Airway epithelial cell (primary cell): ENCODE results near the gene GSTO1. TPM values are rescaled to one million over a fixed set of nuclear protein-coding genes. Genes with fewer than 3 reads are reported as not detected.

Experiments used
- total RNA-seq: library from RNA; depleted of rRNA; stranded (reverse); fragments of >200 nt; gene quantifications from 2 replicates; pipeline ENCODE4 v1.2.3, GENCODE V29; 2015

Gene GSTO1
- total RNA-seq, result 187 and 189 TPM in 2 replicates

GRCh38 chr10:104254493-104255310 is at the start of gene GSTO1:
TSS of gene GSTO1 (plus strand) at chr10:104254892. CDS start at chr10:104254929, 37 bp downstream.

DNA sequence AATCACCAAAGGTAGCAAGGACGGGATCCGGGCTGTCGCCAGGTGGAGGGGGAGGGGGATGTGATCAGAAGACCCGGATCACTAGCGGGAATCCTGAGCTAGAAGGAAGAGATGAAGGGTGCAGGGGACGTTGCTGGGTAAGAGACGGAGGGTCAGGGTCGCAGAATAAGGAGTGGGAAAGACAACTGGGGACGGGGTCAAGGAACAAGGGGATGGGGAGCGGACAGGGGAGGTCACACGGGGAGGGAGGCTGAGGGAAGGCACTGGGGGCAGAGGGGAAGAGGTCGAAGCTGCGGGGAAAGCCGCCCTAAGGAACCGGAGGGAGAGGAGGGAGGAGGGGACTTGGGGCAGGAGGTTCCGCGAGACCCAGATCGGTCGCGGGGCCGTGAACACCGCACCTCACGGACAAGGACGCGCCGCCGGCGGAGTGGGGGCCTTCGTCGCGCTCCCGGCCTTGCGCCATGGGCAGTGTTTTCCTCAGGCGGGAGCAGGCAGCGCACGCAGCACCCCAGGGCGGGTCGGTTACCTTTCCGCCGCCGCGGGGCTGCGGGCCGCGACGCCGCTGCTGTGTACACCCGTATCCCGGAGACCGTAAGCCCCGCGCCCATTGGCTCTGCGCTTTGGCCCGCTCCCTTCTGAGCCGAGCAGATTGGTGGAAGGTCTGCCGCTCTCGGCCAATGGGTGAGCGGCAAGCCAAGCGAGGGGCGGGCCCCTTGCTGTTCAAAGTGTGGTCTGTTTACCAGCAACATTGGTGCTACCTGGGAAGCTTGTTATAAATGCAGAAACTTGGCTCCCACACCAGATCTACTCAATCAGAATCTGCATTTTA is 22.7 kb upstream of the GSTO1 start, which contains the start of gene CFAP43:
Gene CFAP43 (minus strand): TSS at position 581 of the 829 bp plus-strand sequence. CDS start 118 bp downstream, at position 463.

DNA sequence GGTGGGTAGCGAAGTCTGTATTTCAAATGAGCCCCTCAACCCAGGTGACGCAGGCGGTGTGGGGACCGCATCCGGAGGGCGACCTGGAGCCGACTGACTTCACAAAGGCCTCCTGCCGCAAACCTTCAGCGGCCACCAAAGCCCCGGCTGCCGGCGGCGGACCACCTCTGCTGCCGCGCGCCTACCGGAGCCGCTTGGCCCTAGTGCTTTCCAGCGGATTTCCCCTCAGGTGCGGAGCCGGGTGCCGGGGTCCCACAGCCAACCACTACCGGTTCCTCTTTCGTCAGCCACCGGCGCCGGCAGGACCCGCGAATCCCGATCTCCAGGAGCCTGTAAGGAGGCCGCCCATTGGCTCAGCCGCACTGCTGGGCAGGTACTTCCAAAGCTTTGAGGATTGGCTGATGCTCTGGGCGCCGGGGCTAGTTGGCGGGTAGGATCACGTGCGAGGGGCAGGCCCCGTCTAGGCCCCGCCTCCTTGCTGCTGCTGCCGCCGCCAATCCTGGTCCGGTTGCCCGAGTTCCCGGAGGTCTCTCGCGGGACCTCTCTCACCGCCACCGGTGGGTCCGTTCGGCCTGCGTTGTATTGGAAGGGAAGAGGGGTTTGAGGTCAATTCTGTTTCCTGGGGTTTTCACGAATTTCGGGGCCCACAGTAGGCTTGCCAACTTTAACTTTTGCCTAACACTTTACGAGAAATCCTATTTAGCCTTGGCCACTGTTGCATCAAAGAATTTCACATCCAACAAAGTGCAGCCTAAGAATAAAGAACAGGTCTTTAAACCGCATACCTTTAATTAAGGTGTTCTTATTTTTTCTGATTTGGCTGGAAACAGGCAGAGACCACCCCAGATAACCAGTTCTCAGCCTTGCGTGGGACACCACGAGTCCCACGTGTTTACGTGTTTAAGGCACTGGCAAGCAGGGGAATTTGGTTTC is 14.3 kb downstream of the GSTO1 start, which contains the start of gene GSTO2:
Gene GSTO2 (plus strand): TSS at position 472 of the 933 bp plus-strand sequence. CDS start 5,732 bp downstream, outside the sequence.

Other genes with a start within 250 kb of the GSTO1 start
- gene COL17A1, start 169.0 kb upstream of the GSTO1 start, total RNA-seq, result 507 and 607 TPM in 2 replicates
- gene SFR1, start 132.7 kb upstream of the GSTO1 start, total RNA-seq, result 9.1 and 9.4 TPM in 2 replicates
- gene CFAP43, start 22.5 kb upstream of the GSTO1 start, total RNA-seq, result 0.09 and 0.21 TPM in 2 replicates
- gene GSTO2, start 14.3 kb downstream of the GSTO1 start, total RNA-seq, result 37.8 and 40.3 TPM in 2 replicates
- 19.8 and 25.0 TPM in 2 replicates for gene ITPRIP, start 83.6 kb downstream of the GSTO1 start, total RNA-seq
- gene CFAP58, start 98.9 kb downstream of the GSTO1 start, total RNA-seq, result 0.05 and 0.28 TPM in 2 replicates